Activated CD4-positive, alpha-beta T cell treated with anti-CD3 and anti-CD28 coated beads, Interleukin-2, amount 50 U/mL, for 48 hours (primary cell): ENCODE data around the gene QTRT2.

Source experiments
- DNase-seq, 2 experiments: peaks; one replicate each; pipeline ENCODE4 v3.0.0-alpha.2; 2020

QTRT2 gene

DNA sequence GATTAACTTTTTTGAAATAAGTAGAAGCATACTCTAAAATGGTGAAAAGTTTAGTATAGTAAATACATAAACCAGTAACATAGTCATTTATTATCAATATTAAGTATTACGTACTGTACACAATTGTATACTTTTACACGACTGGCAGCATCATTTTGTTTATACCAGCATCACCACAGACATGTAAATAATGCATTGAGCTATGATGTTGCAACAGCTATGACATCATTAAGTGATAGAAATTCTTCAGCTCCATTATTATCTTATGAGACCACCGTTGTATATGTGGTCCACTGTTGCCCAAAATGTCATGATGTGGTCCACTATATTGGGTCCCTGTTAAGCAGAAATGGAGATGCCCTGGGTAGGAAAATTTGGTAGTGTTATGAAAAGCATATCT lies 71.0 kb downstream of the QTRT2 start:
- DNase-seq, result no peak

DNA sequence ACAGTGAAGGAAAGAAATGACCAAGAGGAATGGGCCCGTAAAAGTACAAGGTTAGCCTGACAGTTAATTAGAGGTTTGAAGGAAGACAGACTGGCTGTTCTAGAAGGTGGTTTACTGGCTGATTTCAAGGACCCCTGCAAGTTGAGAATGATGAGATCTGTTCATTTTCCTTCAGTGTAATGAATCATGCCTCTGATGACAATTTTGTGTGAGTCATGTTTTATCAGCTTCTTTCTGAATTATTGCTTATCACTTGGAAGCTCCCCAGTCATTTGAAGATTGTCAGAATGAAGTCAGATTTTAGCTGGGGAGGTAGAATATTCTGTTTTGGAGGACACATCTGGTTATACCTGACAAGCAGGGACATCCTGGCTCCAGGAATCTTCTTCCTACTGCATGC lies 71.7 kb downstream of the QTRT2 start:
- DNase-seq, result no peak

DNA sequence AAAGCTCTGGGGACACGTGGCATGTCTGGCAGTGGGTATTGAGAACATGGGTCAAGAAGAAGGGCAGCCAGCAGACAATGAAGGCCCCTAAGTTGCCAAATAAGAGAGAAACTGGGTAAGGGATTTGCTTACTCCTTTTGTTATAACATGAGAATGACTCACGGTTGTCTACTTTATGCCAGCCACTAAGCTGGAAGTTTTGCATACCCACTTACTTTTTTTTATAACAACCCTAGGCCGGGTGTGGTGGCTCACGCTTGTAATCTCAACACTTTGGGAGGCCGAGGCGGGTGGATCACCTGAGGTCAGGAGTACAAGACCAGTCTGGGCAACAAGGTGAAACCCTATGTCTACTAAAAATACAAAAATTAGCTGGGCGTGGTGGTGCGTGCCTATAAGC lies 72.3 kb downstream of the QTRT2 start:
- no peak for DNase-seq

DNA sequence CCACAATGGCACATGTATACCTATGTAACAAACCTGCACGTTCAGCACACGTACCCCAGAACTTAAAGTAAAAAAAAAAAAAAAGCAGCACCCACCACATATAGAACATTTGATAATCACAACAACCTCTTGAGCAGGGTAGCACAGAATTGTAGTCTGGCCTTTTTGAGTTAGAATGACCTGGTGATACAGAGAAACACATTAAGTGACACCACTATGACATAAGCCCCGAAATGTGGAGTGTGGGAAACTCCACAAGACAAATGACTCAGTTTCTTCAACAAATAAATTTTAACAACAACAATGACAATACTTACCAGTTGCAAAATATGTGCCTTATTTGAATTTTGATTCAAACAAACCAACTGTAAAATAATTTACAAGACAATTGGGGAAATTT lies 76.0 kb downstream of the QTRT2 start:
- no peak for DNase-seq

DNA sequence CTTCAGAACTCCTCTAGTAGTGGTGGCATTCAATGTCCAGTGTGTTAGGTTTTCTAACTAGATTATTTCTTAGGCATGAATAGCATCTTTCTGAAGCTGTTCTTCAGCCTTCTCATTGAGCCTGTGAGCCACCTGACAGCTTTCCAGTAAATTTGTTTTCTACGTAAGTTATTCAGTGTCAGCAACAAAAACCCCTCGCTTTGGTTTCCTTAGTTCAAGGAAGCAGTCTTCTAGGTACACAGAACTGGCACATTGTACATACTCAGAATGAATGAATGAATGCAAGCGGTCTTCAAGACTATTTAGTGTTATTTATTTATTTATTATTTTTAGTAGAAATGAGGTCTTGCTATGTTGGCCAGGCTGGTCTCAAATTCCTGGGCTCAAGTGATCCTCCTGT lies 77.4 kb downstream of the QTRT2 start:
- DNase-seq, result no peak
